K562 (cell line): ENCODE results near the gene CTSL. TPM values are rescaled to one million over a fixed set of nuclear protein-coding genes. Genes with fewer than 3 reads are reported as not detected.

ENCODE experiments used
- FOXA3 ChIP-seq, 2 experiments: fragments of 450-650 bp in 1 of 2; sonication (generic) in 1 of 2; formaldehyde crosslinking; IDR thresholded peaks in 1 of 2; conservative IDR thresholded peaks in 1 of 2; 2 replicates each; pipeline versions ENCODE4 v1.4.0 to v1.8.0; 2020 to 2022; ENCODE audit warnings: mild to moderate bottlenecking in 2 of 2, missing genetic modification reagents in 1 of 2
- MGA ChIP-seq: fragments of 450-650 bp; IDR thresholded peaks from 2 replicates; pipeline ENCODE4 v1.6.1; 2016; ENCODE audit warnings: mild to moderate bottlenecking, moderate library complexity
- polyA plus RNA-seq, 8 experiments: library from polyadenylated mRNA; depleted of rRNA in 4 of 8; stranded (reverse) in 5 of 8; unstranded in 3 of 8; fragments of >200 nt; fragmentation: Nextera tagmentation in 2 of 8; fragmentation: Illumina TruSeq in 1 of 8; extraction: Ambion mirVana in 2 of 8; extraction: Trizol in 1 of 8; gene quantifications; 2 replicates each; pipeline versions ENCODE4 v1.2.1 to v1.2.3, GENCODE V29; 2011 to 2014; ENCODE audit warnings: inconsistent platforms in 1 of 8, missing spikeins in 1 of 8
- total RNA-seq, 7 experiments: library from RNA; depleted of rRNA in 6 of 7; stranded (reverse); fragments of >200 nt in 6 of 7; fragmentation: Illumina TruSeq in 2 of 7; extraction: Trizol in 2 of 7; gene quantifications; 2 replicates each; pipeline versions ENCODE4 v1.2.1 to v1.2.3, GENCODE V29; 2011 to 2021; ENCODE audit warnings: low replicate concordance in 1 of 7

The CTSL gene
- total and polyA plus RNA-seq, 9 of the 15 experiments (the other 6 are each of a cell fraction or from before 2014, with no cell fraction given) = 55.9 to 165 (median 93.7) TPM

- no peak for TF ChIP-seq MGA
- no peak for TF ChIP-seq FOXA3 (CRISPR knock-in tag; conservative IDR thresholded peaks at IDR 0.05 in 1 of 2, IDR thresholded peaks at IDR 0.05 in 1 of 2)
Measured at GRCh38 chr9:87708546-87708945, 17.4 kb upstream of the CTSL start (continued).
